Astrocyte (in vitro differentiated cells and primary cell): ENCODE measurements around the gene KRT17. TPM values are rescaled to one million over a fixed set of nuclear protein-coding genes. Genes with fewer than 3 reads are reported as not detected.

Experiments
- DNase-seq: peaks from one replicate; pipeline ENCODE4 v3.0.0-alpha.2; 2010; ENCODE audit warnings: low read depth
- FAIRE-seq: peaks from 2 replicates; lab custom pipeline; 2011; peaks lifted over from hg19 to GRCh38; lab: Jason Lieb, UNC
- H2AFZ ChIP-seq: 2 replicates; pipeline ENCODE4 v1.6.0; 2012; ENCODE audit warnings: low read depth, low read length, inconsistent platforms
- H3K27ac ChIP-seq: 2 replicates; pipeline ENCODE4 v1.5.1; 2011; ENCODE audit warnings: low read depth, low read length, inconsistent platforms
- H3K27me3 ChIP-seq: 2 replicates; pipeline ENCODE4 v1.6.0; 2011; ENCODE audit warnings: low read length, inconsistent platforms; ENCODE audit not compliant: insufficient read depth
- H3K36me3 ChIP-seq: 2 replicates; pipeline ENCODE4 v1.5.1; 2011; ENCODE audit warnings: low read length, inconsistent platforms; ENCODE audit not compliant: insufficient read depth
- H3K4me1 ChIP-seq: 2 replicates; pipeline ENCODE4 v1.5.1; 2011; ENCODE audit warnings: low read length, inconsistent platforms; ENCODE audit not compliant: insufficient read depth
- H3K4me2 ChIP-seq: 2 replicates; pipeline ENCODE4 v1.6.0; 2012; ENCODE audit warnings: low read length, inconsistent platforms
- H3K4me3 ChIP-seq: 2 replicates; pipeline ENCODE4 v1.5.1; 2011; ENCODE audit warnings: low read depth, mild to moderate bottlenecking, low read length, inconsistent platforms; ENCODE audit not compliant: insufficient read depth
- H3K79me2 ChIP-seq: 2 replicates; pipeline ENCODE4 v1.6.0; 2012; ENCODE audit warnings: mild to moderate bottlenecking, low read length, inconsistent platforms; ENCODE audit not compliant: insufficient read depth
- H3K9ac ChIP-seq: 2 replicates; pipeline ENCODE4 v1.6.0; 2012; ENCODE audit warnings: mild to moderate bottlenecking, low read length, inconsistent platforms
- H3K9me3 ChIP-seq: 2 replicates; pipeline ENCODE4 v1.5.1; 2012; ENCODE audit warnings: low read depth, mild to moderate bottlenecking, low read length, inconsistent platforms; ENCODE audit not compliant: insufficient read depth
- H4K20me1 ChIP-seq: 2 replicates; pipeline ENCODE4 v1.6.0; 2012; ENCODE audit warnings: low read length, inconsistent platforms; ENCODE audit not compliant: insufficient read depth
- H3K27ac Mint-ChIP-seq: one replicate; pipeline ENCODE4 v1.8.0; 2021; ENCODE audit warnings: mild to moderate bottlenecking, mixed read lengths; ENCODE audit not compliant: unreplicated experiment
- H3K27me3 Mint-ChIP-seq: one replicate; pipeline ENCODE4 v1.8.0; 2021; ENCODE audit warnings: low read depth, mixed read lengths; ENCODE audit not compliant: unreplicated experiment
- H3K36me3 Mint-ChIP-seq: one replicate; pipeline ENCODE4 v1.8.0; 2021; ENCODE audit warnings: low read depth, mixed read lengths; ENCODE audit not compliant: unreplicated experiment
- H3K4me1 Mint-ChIP-seq: one replicate; pipeline ENCODE4 v1.8.0; 2021; ENCODE audit warnings: low read depth, mixed read lengths; ENCODE audit not compliant: unreplicated experiment
- H3K4me3 Mint-ChIP-seq: one replicate; pipeline ENCODE4 v1.8.0; 2021; ENCODE audit warnings: mild to moderate bottlenecking, moderate library complexity, mixed read lengths; ENCODE audit not compliant: unreplicated experiment
- H3K9me3 Mint-ChIP-seq: one replicate; pipeline ENCODE4 v1.8.0; 2021; ENCODE audit warnings: mild to moderate bottlenecking, mixed read lengths; ENCODE audit not compliant: unreplicated experiment
- CTCF ChIP-seq: IDR thresholded peaks from 2 replicates; pipeline ENCODE4 v1.5.1; 2011; ENCODE audit warnings: low read depth, mild to moderate bottlenecking, inconsistent platforms, low read length, moderate library complexity; ENCODE audit not compliant: insufficient read depth
- EZH2 ChIP-seq: IDR thresholded peaks from 2 replicates; pipeline ENCODE4 v1.6.1; 2012; ENCODE audit warnings: mild to moderate bottlenecking, low read length, inconsistent platforms; ENCODE audit not compliant: insufficient read depth
- total RNA-seq: library from RNA; stranded (reverse); gene quantifications from 2 replicates; pipeline ENCODE4 v1.2.1, GENCODE V29; 2021

KRT17 gene
- total RNA-seq, 1 donor from 2014 or later: 21.4 TPM

DNA sequence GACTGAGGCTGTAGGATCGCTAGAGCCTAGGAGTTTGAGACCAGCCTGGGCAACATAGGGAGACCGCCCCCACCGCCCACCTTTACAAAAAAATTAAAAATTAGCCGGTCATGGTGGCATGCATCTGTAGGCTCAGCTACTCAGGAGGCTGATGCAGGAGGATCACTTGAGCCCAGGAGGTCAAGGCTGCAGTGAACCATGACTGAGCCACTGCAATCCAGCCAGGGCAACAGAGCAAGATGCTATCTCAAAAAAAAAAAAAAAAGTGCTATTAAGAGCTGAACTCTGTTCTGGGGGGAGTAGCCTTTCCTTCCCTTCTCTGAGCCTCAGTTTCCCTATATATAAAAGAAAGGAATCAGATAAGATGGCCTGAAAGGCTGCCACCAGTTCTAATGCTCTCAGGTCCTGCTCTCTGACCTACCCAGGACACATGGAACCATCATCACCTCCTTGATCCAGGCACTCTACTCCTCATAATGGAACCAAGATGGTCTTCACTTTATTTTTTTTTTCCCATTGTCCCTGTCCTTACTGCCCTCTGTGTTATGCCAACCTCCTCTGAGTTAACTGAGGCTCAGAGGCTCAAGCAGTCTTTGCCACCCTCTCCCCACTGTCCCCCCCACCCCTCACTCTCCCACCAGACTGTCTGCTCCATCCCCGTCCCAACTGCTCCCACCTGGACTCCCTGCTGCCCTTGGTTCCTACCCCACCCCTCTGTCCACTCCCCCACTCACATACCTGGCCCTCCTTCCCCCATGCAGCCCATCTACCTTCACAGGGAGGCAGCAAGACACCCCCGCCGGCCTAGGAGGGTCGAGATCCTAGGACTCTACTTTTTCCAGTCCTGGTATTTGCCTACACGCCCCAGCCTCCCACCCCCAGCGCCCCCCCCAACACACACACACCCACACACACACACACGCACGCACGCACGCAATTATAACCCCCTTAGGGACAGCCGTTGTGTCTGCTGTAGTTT lies 40.5 kb upstream of the KRT17 start:
- Mint-ChIP-seq H3K9me3 (no peaks in the 10 kb centered on the region), H3K4me3 (no peak overlapping the region), H3K27ac (no peak overlapping the region), H3K4me1 (peaks cover 6% of the 10 kb centered on the region), H3K36me3 (no peaks in the 10 kb centered on the region), H3K27me3 (peaks cover 18% of the 10 kb centered on the region)
- Histone ChIP-seq H3K9me3 (no peaks in the 10 kb centered on the region), H3K4me1 (peaks cover 14% of the 10 kb centered on the region), H3K79me2 (no peaks in the 10 kb centered on the region), H3K27me3 (no peaks in the 10 kb centered on the region), H3K4me2 (peak overlapping the region; percentile 88), H3K36me3 (no peaks in the 10 kb centered on the region), H4K20me1 (no peaks in the 10 kb centered on the region), H3K4me3 (peak overlapping the region; percentile 56), H3K27ac (no peak overlapping the region), H2AFZ (peak overlapping the region; percentile 94), H3K9ac (peak overlapping the region; percentile 75)
- FAIRE-seq (no peak), DNase-seq (no peak)
- no peak for TF ChIP-seq CTCF
- TF ChIP-seq EZH2: no peak

GRCh38 chr17:41664172-41664457 lies 39.7 kb upstream of the KRT17 start:
- no peak overlapping the region for H2AFZ ChIP-seq

More at GRCh38 chr17:41664172-41664457, 39.7 kb upstream of the KRT17 start:
- FAIRE-seq (no peak), DNase-seq (no peak)
- Mint-ChIP-seq H3K27me3 (peaks cover 20% of the 10 kb centered on the region), H3K4me3 (no peak overlapping the region), H3K4me1 (peaks cover 2% of the 10 kb centered on the region), H3K36me3 (no peaks in the 10 kb centered on the region), H3K27ac (no peak overlapping the region), H3K9me3 (no peaks in the 10 kb centered on the region)
- no peaks in the 10 kb centered on the region for H3K79me2 ChIP-seq
- no peak overlapping the region for H3K4me3 ChIP-seq
- H3K4me2 ChIP-seq: no peak overlapping the region
- no peaks in the 10 kb centered on the region for H3K36me3 ChIP-seq
- TF ChIP-seq CTCF (no peak), EZH2 (no peak)
- no peaks in the 10 kb centered on the region for H3K27me3 ChIP-seq
- no peaks in the 10 kb centered on the region for H3K9me3 ChIP-seq
- H3K9ac ChIP-seq: no peak overlapping the region
- peaks cover 14% of the 10 kb centered on the region for H3K4me1 ChIP-seq
- H3K27ac ChIP-seq: no peak overlapping the region
- no peaks in the 10 kb centered on the region for H4K20me1 ChIP-seq
